Ovary (tissue), 9 donors: ENCODE data around the gene ABCA13. TPM values are rescaled to one million over a fixed set of nuclear protein-coding genes. Genes with fewer than 3 reads are reported as not detected.

Source experiments
- DNase-seq, 5 donors: peaks; one replicate each; pipeline ENCODE4 v3.0.0-alpha.2; 2019 to 2020
- H3K27ac ChIP-seq, 2 donors: fragments of 200-600 bp; one replicate each; pipeline versions ENCODE4 v1.5.1 to v1.8.0; 2019 to 2022
- H3K27me3 ChIP-seq: fragments of 200-600 bp; one replicate; pipeline ENCODE4 v1.8.0; 2022
- H3K36me3 ChIP-seq: fragments of 200-600 bp; sonication (generic); one replicate; pipeline ENCODE4 v1.5.1; 2019
- H3K4me1 ChIP-seq: one replicate; pipeline ENCODE4 v1.8.1; 2013; ENCODE audit warnings: mild to moderate bottlenecking, moderate library complexity; ENCODE audit not compliant: insufficient read depth
- H3K4me3 ChIP-seq: fragments of 200-600 bp; sonication (generic); one replicate; pipeline ENCODE4 v1.5.1; 2017
- H3K9me3 ChIP-seq, 2 donors: fragments of 200-600 bp in 1 of 2; sonication (generic) in 1 of 2; one replicate each; pipeline versions ENCODE4 v1.5.1 to v1.8.1; 2013 to 2019; ENCODE audit warnings: mild to moderate bottlenecking in 1 of 2, moderate library complexity in 1 of 2
- EP300 ChIP-seq: sonication (generic); formaldehyde crosslinking; IDR thresholded peaks from one replicate; pipeline ENCODE4 v1.6.1; 2017; ENCODE audit warnings: antibody characterized with exemption
- POLR2A ChIP-seq: fragments of 450-650 bp; IDR thresholded peaks from one replicate; pipeline ENCODE4 v1.6.1; 2017; ENCODE audit warnings: antibody characterized with exemption, mild to moderate bottlenecking, moderate library complexity
- WGBS, 3 donors: extraction: QIAGEN DNeasy Blood & Tissue Kit in 1 of 3; methylation state at CpG; one replicate each; pipeline versions ENCODE4 v1.1.5 to v1.1.7; 2013 to 2017; 5-methylcytosine and 5-hydroxymethylcytosine counted together
- intact Hi-C, 4 donors: fragments of 100-400 bp; cut with DNase I; formaldehyde crosslinking; loops; one replicate each; pipeline versions ENCODE4 v1.11.0 to v1.15.1; 2022 to 2023
- polyA plus RNA-seq, 2 donors: library from polyadenylated mRNA; stranded (reverse); fragments of 200-250 nt in 1 of 2; fragments of 350-450 nt in 1 of 2; fragmentation: Illumina TruSeq in 1 of 2; extraction: RNeasy Lipid Tissue Mini Kit (QIAGEN cat#74804) in 1 of 2; gene quantifications; one replicate each; pipeline ENCODE4 v1.2.3, GENCODE V29; 2013 to 2014
- total RNA-seq, 7 donors: library from RNA; depleted of rRNA in 2 of 7; stranded (reverse); fragments of >200 nt in 2 of 7; fragmentation: NEBNext Ultra II Directional in 3 of 7; extraction: Animal tissue kit (Norgen Biotek cat#: 25700) in 3 of 7; gene quantifications; one replicate each; pipeline versions ENCODE4 v1.1.0 to v1.2.4, GENCODE V29; 2016 to 2023
- TF ChIP-seq, protein P1 (sequence below), 3 donors: fragments of 450-650 bp in 2 of 3; fragments of 200-600 bp in 1 of 3; IDR thresholded peaks; one replicate each; pipeline versions ENCODE4 v1.5.1 to v1.8.0; 2016 to 2022; ENCODE audit warnings: antibody characterized with exemption in 3 of 3, mild to moderate bottlenecking in 1 of 3
- donor health status: DM: no; HTN: no; CAD: no; lungs with moderate emphysema.
- donor health status: DM: no; HTN: no; CAD: no.
- donor health status: Bipolar disorder and iron deficiency.
- donor health status: DM: yes; HTN: yes; CAD: no.
- donor health status: DM: no; HTN: no; CAD: no.
- donor health status: DM: yes; HTN: yes; CAD: no.

Gene ABCA13
- total and polyA plus RNA-seq, 9 donors, result 0.02 to 4.1 (median 0.20) TPM

DNA sequence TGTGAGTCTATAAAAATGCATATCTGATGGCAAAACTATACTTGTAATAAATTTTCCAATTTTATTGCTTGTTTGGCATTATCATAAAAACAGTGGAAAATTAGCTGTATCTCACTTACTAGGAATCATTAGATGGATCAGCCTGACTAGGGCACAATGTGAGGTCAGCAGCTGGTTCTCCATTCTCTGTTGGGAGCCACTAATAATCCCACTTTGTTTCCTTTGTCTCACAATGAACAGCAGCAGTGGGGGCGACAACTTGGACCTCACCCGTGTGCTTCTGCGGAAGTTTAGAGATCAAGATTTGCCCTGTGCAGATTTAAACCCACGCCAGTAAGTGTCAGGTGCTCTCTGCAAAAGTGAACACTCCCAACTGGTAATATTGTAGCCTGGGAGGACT, 295.5 kb downstream of the ABCA13 start:
- Histone ChIP-seq H3K36me3 (no peaks in the 10 kb centered on the region), H3K27ac (no peak overlapping the region), H3K9me3 (no peaks in the 10 kb centered on the region), H3K4me1 (no peaks in the 10 kb centered on the region), H3K27me3 (no peaks in the 10 kb centered on the region), H3K4me3 (no peak overlapping the region)
- TF ChIP-seq, protein P1, sequence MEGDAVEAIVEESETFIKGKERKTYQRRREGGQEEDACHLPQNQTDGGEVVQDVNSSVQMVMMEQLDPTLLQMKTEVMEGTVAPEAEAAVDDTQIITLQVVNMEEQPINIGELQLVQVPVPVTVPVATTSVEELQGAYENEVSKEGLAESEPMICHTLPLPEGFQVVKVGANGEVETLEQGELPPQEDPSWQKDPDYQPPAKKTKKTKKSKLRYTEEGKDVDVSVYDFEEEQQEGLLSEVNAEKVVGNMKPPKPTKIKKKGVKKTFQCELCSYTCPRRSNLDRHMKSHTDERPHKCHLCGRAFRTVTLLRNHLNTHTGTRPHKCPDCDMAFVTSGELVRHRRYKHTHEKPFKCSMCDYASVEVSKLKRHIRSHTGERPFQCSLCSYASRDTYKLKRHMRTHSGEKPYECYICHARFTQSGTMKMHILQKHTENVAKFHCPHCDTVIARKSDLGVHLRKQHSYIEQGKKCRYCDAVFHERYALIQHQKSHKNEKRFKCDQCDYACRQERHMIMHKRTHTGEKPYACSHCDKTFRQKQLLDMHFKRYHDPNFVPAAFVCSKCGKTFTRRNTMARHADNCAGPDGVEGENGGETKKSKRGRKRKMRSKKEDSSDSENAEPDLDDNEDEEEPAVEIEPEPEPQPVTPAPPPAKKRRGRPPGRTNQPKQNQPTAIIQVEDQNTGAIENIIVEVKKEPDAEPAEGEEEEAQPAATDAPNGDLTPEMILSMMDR (IDR thresholded peaks at IDR 0.05), result no peak
- TF ChIP-seq POLR2A (no peak), EP300 (no peak)
- intact Hi-C loops, result no loop called here
- DNase-seq, result no peak
- 79 to 85% (median 79%) methylated on average over 4 of the region's 4 CpGs for WGBS, 3 donors

DNA sequence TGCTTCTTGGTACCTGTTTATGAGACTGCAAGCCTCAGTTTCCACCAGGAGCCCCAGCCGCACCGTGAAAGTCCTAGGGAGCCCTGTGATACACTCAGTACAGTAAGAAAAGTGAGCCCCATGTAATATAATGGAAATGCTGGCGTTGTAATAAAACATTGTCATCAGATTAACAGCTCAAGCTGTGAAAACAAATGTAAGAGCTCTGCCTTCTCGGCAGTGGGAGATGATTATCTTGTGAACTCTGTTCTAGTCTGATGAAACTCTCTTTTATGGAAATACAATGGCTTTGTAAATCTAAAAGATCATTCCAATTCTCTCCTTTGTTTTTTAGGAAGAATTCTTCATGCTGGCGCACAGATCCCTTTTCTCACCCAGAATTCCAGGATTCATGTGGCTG, 299.9 kb downstream of the ABCA13 start:
- Histone ChIP-seq H3K4me3 (no peak overlapping the region), H3K4me1 (no peaks in the 10 kb centered on the region), H3K9me3 (no peaks in the 10 kb centered on the region), H3K27me3 (no peaks in the 10 kb centered on the region), H3K27ac (no peak overlapping the region), H3K36me3 (no peaks in the 10 kb centered on the region)
- no peak for DNase-seq
- WGBS, 3 donors, result 69 to 77% (median 70%) methylated on average over 5 of the region's 5 CpGs
- no peak for TF ChIP-seq POLR2A
- no peak for TF ChIP-seq EP300
- TF ChIP-seq, protein P1 (IDR thresholded peaks at IDR 0.05), result no peak
- intact Hi-C loops, result no loop called here

DNA sequence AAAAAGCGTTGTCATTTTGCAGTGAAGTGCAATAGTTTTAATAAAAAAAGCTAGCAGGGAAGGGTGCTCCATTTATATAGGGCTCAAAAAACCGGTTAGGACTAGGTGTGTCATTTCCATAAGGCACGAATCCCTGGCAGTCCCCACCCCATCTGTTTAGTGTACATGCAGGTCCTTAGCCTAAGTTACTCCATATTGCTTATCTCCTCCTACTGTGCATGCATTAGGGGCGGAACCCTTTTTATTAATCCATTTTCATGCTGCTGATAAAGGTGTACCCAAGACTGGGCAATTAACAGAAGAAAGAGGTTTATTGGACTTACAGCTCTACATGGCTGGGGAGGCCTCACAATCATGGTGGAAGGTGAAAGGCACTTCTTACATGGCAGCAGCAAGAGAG, 301.4 kb downstream of the ABCA13 start:
- no peak for DNase-seq
- no peaks in the 10 kb centered on the region for H3K27me3 ChIP-seq
- H3K4me1 ChIP-seq, result no peaks in the 10 kb centered on the region
- H3K27ac ChIP-seq, result no peak overlapping the region
- intact Hi-C loops, result no loop called here
- no peaks in the 10 kb centered on the region for H3K9me3 ChIP-seq
- H3K36me3 ChIP-seq, result no peaks in the 10 kb centered on the region
- no peak overlapping the region for H3K4me3 ChIP-seq
- TF ChIP-seq, protein P1 (IDR thresholded peaks at IDR 0.05), result no peak
- no peak for TF ChIP-seq POLR2A
- 80 to 91% (median 84%) methylated on average over 4 of the region's 4 CpGs for WGBS, 3 donors

DNA sequence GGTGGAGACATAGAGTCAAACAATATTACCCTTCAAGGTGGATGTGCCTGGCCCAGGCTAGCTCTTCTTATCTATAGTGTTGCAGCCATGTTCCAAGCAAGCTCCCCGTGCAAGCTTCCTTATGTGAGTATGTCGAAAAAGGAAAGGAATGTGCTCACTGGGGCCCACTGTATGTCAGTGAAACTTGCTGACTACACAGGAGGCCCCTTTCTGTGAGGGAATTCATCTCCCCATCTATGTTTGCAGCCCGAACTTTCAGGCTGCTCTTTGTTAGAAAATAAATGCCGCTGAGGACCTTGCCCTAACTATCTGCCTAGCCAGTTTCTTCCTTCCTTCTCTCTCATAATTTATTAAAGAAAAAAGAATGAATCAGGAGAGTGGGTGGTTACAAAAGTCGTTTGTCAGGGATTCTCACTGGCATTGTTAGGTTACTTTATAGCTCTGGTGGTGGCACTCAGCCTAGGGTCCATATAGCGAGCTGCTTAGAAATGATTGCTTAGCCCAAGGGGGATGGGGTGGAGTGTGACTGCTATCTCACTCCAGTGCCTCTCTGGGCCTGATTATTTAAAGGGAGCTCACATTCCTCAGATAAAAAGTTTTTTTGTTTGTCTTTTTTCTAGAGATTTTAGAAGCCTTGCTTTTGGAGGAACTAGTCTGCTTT, 302.1 kb downstream of the ABCA13 start:
- TF ChIP-seq, protein P1 (IDR thresholded peaks at IDR 0.05), result no peak
- TF ChIP-seq POLR2A (no peak), EP300 (no peak)
- no peak for DNase-seq
- Histone ChIP-seq H3K27me3 (no peaks in the 10 kb centered on the region), H3K4me3 (no peak overlapping the region), H3K9me3 (no peaks in the 10 kb centered on the region), H3K4me1 (no peaks in the 10 kb centered on the region), H3K27ac (no peak overlapping the region), H3K36me3 (no peaks in the 10 kb centered on the region)
- intact Hi-C loops, result no loop called here
- WGBS, 3 donors, result 43 to 57% (median 45%) methylated on average over 6 of the region's 6 CpGs
